SK-MEL-5 (cell line): ENCODE data around the gene TPH1. TPM values are rescaled to one million over a fixed set of nuclear protein-coding genes. Genes with fewer than 3 reads are reported as not detected.

ENCODE experiments used
- DNase-seq: peaks from one replicate; pipeline ENCODE4 v3.0.0-alpha.2; 2016; ENCODE audit warnings: low read depth, low spot score
- in situ Hi-C: cut with HindIII; loops from 2 replicates; pipeline ENCODE4 v1.10.0; 2016; ENCODE audit warnings: low sequenced_read_pairs, high pct_unique_total_duplicates, low pct_unique_long_range_greater_than_20kb
- polyA plus RNA-seq, 2 experiments: library from polyadenylated mRNA; depleted of rRNA; stranded (reverse); fragments of >200 nt; gene quantifications; 2 replicates each; pipeline ENCODE4 v1.2.3, GENCODE V29; 2015
- total RNA-seq: library from RNA; depleted of rRNA; stranded (reverse); fragments of >200 nt; shearing (Covaris generic); gene quantifications from 2 replicates; pipeline ENCODE4 v1.2.3, GENCODE V29; 2014; rRNA removed

TPH1 gene
- total RNA-seq = 0.11 TPM in 1 of 2 replicates, not detected in the other
- 0.01 and 0.04 TPM in 2 replicates for polyA plus RNA-seq (2015; cell fraction: cytosol; rRNA removed)
- 2.0 and 3.3 TPM in 2 replicates for polyA plus RNA-seq (2015; cell fraction: nucleus; rRNA removed)

DNA sequence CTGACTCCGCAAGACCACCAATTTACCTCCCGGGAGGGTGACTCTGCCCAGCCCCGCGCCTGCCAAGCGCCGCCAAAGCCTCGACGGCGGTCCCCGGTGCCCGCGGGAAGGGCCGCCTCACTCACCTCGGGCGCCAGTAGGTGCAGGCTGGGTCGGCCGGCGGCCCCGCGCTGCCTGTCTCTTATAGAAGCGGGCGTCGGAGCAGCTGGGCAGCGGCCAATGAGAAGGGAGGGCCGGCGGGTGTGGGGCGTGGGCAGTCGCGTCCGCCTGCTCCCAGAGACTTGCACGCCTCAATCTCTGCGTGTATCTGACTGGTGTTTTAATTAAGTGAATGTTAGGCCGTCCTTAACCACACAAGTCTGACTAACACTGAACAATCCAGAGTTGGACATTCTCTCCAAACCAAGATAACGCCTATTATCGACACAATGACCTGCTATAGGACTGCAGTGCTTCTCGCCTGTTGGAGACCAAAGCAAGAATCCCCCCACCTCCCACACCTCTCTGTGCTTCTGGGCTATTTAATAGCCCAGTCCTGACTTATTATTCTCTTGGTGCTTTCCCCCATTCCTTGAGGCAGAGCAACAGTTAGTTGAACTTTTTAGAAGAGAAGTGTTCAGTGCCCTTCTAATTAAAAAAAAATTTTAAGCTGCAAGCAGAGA, at the start of gene TPH1:
TSS of gene TPH1 (minus strand) at position 154 of the 662 bp plus-strand sequence. CDS start 5,507 bp downstream, outside the sequence.
- no peak for DNase-seq
- in situ Hi-C loops = no loop called here

DNA sequence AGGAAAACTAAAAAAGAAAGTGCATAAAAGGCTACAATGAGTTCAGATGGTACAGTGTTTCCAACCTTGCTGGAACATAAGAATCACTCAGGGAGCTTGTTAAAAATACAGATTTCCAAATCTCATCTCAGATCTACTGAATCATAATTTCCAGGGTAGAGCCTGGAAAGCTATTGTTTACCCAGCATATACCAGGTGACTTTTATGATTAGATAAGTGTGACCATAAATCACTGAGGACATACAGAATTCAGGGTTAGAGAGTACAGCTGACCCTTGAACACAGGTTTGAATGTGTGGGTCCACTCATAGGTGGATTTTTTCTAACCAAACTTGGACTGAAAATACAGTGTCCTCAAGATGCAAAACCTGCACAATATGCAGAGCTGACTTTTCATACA, 47.9 kb upstream of the TPH1 start:
- no peak for DNase-seq
- in situ Hi-C loops = no loop called here

DNA sequence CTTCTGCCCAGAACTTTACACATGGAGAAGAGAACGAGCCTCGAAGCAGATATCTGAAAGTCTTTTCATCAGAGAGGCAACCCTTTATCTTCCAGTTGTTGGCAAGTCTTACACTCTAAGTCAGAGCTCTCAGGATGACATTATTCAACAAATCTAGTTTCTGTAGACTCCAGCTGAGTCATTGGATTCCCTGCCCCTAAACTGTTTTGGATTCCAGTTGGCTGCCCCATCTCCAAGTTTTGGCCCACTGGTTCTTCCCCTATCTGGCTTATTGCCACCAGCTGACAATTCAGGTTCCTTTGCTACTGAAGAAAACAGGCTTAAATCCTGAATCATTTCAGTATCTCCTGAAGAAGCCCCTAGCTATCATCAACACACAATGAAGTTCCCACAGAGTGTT, 45.7 kb upstream of the TPH1 start:
- in situ Hi-C loops = no loop called here
- DNase-seq = no peak

DNA sequence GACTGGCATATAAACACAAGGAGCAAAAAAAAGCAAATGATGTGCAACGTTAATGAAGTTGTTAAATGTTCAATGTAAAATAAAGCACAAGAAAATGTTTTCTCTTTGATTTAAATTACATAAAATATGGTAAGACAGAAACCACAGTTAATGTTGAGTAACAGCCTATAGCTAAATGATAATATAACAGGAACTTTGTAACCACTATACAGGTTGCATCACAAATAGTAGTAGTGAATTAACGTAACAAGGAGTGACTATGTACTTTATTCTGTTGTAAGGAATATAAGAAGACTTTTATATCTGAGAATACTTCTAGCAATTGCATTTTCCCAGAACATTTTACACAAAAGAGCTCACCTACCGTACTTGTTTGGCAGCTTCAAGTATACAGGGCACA, 42.9 kb upstream of the TPH1 start:
- no peak for DNase-seq
- in situ Hi-C loops = no loop called here

DNA sequence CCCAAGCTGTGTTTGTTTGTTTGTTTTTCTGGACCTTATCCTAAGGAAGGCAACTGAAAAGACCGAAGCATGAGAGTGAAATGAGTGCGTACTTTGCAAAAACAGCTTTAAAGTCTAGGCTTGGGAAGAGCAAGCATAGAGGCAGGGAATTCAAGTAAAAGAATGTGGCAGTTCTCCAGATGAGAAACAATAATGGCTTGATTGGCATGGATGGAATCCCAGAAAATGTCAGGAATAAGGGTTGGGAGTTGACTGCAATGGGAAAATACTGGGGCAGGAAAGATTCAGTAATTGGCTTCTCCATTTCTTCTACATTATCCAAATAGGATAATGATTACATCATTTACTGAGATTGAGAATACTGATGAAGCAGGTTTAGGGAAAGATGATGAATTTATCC, 42.3 kb upstream of the TPH1 start:
- in situ Hi-C loops = no loop called here
- no peak for DNase-seq

DNA sequence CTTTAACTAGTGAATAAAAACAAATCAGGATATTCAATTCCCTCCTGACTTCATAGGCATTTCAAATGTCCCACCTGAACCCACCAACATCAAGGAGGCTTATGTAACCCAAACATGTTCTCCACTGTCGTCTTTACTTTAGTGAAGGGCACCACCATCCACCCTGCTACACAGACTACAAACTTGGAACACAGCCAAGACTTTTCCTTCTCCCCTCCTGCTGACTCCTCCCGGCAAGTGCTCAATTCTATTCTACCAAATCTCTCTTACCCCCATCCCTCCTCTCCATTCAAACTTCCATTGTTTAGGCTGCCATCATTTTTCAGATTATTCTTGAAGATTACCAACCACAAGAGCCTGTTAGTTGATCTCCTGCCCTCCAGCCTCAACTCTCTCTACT, 35.5 kb upstream of the TPH1 start:
- in situ Hi-C loops = no loop called here
- DNase-seq = no peak

DNA sequence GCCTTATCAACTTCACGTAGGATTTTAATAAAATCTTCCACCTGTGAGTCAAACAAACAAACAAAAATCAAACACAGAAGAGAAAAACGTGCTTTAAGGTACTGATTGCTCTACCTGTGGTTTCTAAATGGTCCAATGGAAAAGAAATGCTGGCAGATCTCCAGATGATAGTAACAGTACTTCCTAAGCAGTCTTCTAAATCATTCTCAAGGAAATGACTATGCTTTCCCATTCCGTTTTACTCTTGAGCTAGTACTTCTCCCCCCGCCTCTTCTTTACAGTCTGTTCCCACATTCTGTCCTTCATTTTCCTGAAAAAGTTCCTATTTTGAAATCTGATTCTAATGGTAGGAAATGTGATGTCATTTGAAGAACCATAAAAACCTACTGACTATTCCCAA, 34.4 kb upstream of the TPH1 start:
- in situ Hi-C loops = no loop called here
- DNase-seq = no peak

DNA sequence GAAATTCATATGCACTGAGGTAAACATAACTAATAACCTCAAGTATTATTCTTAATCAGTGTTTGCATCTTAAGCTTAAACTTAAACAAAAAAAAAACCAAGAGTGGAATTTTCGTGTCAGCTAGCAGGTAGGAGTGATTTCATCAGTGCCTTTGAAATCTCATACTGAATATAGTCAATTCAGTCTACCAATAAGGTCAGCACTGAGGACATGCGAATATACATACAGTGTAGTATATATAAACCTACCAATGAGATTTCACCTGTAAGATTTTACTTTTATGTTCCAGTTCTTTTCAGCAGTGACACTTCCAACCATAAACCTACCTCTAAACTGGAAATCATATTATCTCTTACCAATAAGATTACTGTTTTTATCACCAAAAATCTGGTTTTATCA, 32.8 kb upstream of the TPH1 start:
- in situ Hi-C loops = no loop called here
- no peak for DNase-seq

DNA sequence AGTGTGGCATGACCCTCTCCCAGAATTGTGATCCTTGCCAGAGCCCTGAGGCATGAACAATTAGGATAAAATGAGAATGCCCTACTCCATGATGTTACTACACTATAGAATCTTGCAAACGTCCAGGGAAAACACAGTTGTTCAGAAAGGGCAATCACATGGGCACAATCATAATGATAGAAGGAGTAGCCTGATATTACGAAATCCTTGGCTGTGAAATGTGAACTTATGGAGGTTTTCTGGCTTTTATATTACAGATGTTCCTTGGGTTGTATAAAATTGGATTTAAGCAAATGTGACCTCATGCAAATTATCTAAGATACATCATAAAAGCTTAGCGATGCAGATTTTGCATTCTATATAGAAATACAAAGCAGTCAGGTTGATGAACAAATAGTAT, 29.4 kb upstream of the TPH1 start:
- DNase-seq = no peak
- in situ Hi-C loops = no loop called here

DNA sequence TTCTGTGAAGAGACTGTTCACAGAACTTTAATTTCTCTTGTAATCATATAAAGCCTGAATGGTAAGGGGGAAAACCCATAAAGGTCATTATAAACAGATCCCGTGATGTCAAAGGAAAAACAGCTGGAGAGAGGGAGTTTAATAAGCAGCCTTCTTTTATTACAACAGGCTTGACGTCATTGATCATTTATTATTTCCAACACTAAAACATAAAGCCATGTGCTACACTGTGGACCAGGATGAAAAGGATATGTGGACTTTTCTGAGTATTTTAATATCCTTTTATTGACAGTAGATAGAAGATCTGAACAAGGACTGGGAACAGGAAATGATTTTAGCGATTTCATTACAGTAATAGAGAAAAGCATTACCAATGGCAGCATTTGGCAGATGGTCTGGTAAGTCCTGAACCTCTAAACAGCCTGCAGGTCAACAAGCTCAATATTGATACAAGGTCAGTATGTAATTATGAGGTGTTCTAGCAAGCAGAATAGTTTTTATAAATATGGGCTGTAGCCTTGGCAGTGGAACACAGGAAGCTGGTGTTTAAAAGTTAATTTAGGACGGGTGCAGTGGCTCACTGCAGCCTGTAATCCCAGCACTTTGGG, 25.1 kb upstream of the TPH1 start:
- no peak for DNase-seq
- in situ Hi-C loops = no loop called here

DNA sequence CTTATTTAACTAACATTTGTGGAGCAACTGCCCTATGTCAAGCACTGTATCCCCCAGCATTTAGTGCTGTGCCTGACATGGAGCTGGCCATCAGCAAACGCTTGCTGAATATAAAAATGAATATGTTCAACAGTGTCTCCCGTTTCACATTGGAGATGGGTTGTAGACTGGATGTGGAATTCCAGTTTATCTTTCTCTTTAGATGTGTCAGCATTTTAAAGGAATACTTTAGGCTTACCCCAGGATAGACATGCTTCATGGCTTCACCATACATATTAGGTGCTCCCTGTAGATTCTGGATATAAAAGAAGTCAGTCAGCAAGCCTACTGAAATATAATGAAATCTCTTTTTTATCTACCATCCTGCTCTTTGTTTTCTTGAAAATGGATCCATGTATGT, 21.3 kb upstream of the TPH1 start:
- in situ Hi-C loops = no loop called here

DNA sequence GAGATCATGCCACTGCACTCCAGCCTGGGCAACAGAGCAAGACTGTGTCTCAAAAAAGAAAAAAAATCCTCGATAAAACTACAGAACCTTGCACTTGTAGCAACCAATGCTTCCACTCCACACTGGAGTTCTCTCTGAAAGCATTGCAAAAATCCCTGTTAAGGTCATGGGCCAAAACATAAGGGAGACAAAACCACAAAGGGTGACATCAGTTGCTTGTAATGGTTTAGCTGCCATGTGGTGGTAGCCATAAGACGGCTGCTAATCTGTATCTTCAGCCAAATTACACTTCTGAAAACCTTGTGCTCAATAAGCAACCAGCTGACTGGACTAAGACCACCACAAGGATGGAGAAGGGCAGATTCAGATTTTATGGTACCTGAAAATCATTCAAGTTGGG, 20.6 kb upstream of the TPH1 start:
- in situ Hi-C loops = no loop called here

More for the DNA sequence above, 21.3 kb upstream of the TPH1 start:
- DNase-seq = no peak

DNA sequence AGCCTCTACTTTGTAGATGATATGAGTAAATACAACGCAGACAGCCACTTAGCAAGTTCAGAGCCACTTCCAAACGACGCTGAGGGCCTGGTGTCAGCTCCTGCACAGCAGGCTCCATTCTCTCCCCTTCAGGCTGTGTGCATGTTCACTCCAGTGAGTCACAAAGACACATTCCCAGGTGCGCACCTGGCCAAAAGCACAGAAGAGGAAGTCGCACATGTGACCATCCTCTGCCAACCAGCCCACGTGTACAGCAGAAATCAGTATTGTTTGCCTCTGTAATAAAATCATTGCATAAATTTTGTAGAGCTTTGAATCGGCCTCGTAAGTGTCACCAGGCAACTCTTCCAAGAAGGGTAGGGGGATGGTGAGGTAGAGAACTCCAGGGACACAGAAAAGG, 19.5 kb upstream of the TPH1 start:
- DNase-seq = no peak
- in situ Hi-C loops = no loop called here

More for the DNA sequence above, 20.6 kb upstream of the TPH1 start:
- DNase-seq = no peak

DNA sequence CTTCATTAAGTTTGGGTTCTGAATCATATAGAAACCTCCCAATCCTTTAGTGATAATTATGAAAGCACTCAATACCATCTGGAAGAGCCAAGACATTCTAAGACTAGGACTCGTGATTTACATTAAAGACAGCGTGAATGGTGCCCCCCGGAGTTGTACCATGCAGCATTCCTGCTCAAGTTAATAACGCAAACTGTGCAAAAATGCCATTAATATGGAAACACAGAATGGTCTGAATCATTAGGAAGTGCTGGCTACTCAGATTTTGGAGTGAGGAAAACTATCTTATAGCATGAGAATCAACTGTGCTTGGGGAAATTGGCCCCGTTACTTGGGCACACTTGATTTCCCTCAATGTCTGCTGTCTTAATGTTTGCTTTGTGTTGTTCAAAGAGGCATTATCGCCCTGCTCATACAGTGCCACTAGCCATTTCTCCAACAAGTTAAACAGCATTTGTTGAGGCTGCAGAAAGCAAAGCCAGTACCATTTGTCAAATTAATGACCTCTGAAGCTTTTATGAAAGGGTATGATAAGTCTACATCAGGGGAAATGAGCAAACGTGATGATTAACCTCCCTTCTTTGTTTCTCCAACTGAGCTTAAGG, 18.5 kb upstream of the TPH1 start:
- no peak for DNase-seq
- in situ Hi-C loops = no loop called here

DNA sequence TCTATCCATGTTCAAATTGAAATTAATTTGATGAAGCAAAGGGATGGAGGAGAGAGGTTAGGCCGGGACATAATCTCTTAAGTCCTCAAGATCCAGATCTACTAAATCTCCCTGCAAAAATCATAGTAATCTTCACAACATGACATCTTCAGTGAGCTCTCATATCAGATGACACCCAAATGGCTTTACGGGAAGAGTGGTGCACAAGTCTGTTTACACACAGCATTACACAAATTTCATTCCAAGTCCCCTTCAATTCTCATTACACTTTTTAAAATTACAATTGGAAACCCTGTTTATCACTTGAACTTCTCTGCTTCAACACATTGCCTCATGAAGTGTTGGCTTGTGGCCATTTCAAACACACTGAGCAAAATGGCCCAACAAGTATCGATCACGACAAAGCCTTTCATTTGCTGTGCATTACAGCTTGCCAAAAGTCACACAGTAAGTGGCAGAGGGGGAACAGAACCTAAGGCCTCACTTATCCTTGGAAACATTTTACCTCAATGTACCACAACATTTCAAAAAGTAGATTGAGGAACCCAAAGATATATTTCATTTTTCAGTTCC, 17.9 kb upstream of the TPH1 start:
- in situ Hi-C loops = no loop called here

DNA sequence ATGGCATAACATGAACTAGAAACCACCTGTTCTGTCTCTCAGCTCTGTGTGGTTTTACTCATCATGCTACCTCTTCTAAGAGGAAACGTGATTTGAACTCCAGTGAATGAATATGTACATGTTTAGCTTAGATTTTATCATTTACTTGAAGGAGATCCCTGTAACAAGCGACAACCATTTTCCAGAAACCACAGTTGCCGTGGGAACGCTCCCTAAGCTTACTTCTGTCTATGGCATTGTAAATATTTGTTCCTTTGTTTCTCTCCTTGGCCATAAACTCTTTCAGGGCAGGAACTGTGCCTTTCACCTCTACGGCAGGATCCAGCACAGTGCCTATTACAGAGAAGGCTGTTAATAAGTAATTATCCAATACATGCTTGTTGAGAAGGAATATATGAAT, 17.1 kb upstream of the TPH1 start:
- in situ Hi-C loops = no loop called here
- DNase-seq = no peak

More for the DNA sequence above, 17.9 kb upstream of the TPH1 start:
- no peak for DNase-seq

DNA sequence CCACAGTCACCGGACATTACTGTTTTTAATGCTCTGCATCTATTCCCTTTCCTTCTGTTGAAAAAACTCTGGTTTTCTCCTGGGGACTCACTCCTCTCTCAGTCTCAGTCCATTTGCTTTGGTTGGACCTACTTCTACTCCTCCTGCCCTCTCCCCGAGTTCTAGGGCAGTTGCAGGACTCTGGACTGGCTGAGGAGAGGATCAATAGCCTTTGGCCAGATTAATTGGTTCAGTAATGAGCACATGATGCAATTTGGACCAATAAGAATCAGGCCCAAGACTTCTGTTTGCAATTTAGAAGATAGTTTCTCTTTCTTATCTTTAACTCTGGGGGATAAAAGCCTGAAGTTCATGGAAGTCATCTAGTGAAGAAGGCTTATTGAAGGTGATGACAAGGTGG, 15.3 kb upstream of the TPH1 start:
- in situ Hi-C loops = no loop called here
- no peak for DNase-seq

DNA sequence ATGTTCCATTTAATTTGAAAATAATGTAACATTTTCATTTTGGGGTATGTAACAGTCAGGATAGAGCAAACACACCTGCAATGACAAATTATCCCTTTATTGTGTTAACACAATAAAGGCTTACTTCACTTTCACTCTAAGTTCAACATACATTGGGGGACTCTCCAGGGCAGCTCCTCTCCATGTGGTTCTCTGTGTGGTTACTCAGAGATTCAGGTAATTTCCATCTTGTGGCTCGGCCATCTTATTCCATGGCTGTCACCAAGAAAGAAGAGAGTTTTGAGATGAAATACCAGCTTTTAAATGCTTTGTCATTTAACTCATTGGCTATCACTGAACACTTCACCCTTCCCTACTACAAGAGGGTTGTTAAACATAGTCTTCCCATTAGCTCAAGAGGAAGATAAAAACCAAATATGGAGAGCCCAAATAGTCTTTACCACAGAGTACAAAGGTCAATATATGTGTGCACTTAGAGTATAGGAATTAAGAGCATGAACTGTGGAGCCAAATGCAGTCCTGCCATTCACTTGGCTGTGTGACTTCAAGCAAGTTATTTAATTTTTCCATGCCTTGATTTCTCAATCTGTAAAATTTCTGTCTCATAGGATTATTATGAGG, 10.6 kb upstream of the TPH1 start:
- in situ Hi-C loops = no loop called here
- no peak for DNase-seq
